ENCODE results near the gene RUNX2. TPM values are rescaled to one million over a fixed set of nuclear protein-coding genes. Genes with fewer than 3 reads are reported as not detected.

Gene RUNX2
- total and polyA plus RNA-seq, 4 donors = 1.8 to 6.7 (median 3.2) TPM

- Histone ChIP-seq H3K27ac (ENCODE audit: low read depth in 1 of 2, low read length in 1 of 2) (no peak overlapping the region), H3K9ac (ENCODE audit: insufficient read depth in 1 of 2, low read length in 2 of 2) (no peak overlapping the region), H3K27me3 (ENCODE audit: control insufficient read depth in 3 of 3, insufficient read depth in 3 of 3, low read length in 2 of 3) (no peaks in the 10 kb centered on the region), H3K4me3 (no peak overlapping the region), H3K4me1 (ENCODE audit: control insufficient read depth in 5 of 5, insufficient read depth in 5 of 5, low read length in 5 of 5) (no peaks in the 10 kb centered on the region), H3K9me3 (ENCODE audit: control insufficient read depth in 4 of 4, insufficient read depth in 3 of 4, low read length in 3 of 4) (no peaks in the 10 kb centered on the region), H3K36me3 (ENCODE audit: control insufficient read depth in 4 of 4, insufficient read depth in 4 of 4, low read length in 4 of 4) (no peaks in the 10 kb centered on the region)
- WGBS, 2 donors = 89 to 95% methylated on average over 1 of the region's 1 CpG
- no peak for DNase-seq
- no peak for ATAC-seq (ENCODE audit: insufficient read depth, low FRiP score)
- TF ChIP-seq CTCF (IDR thresholded peaks at IDR 0.05; ENCODE audit: control extremely low read depth, extremely low read depth) = no peak
Observed at GRCh38 chr6:45300736-45301135, 27.4 kb upstream of the RUNX2 start.

GRCh38 chr6:45301348-45302142 is 26.6 kb upstream of the RUNX2 start:
- DNase-seq (no peak), ATAC-seq (ENCODE audit: insufficient read depth, low FRiP score) (no peak)
- Histone ChIP-seq H3K27me3 (ENCODE audit: control insufficient read depth in 3 of 3, insufficient read depth in 3 of 3, low read length in 2 of 3) (no peaks in the 10 kb centered on the region), H3K4me3 (no peak overlapping the region), H3K9me3 (ENCODE audit: control insufficient read depth in 4 of 4, insufficient read depth in 3 of 4, low read length in 3 of 4) (no peaks in the 10 kb centered on the region), H3K36me3 (ENCODE audit: control insufficient read depth in 4 of 4, insufficient read depth in 4 of 4, low read length in 4 of 4) (no peaks in the 10 kb centered on the region), H3K27ac (ENCODE audit: low read depth in 1 of 2, low read length in 1 of 2) (no peak overlapping the region), H3K4me1 (ENCODE audit: control insufficient read depth in 5 of 5, insufficient read depth in 5 of 5, low read length in 5 of 5) (no peaks in the 10 kb centered on the region), H3K9ac (ENCODE audit: insufficient read depth in 1 of 2, low read length in 2 of 2) (no peak overlapping the region)
- TF ChIP-seq CTCF (IDR thresholded peaks at IDR 0.05; ENCODE audit: control extremely low read depth, extremely low read depth) = no peak
- WGBS, 2 donors = 65 to 66% methylated on average over 3 of the region's 3 CpGs

- H3K36me3 ChIP-seq (ENCODE audit: control insufficient read depth in 4 of 4, insufficient read depth in 4 of 4, low read length in 4 of 4) = no peaks in the 10 kb centered on the region
- peaks cover 0 to 2% (median 0%) of the 10 kb centered on the region in 4 donors for H3K9me3 ChIP-seq (ENCODE audit: control insufficient read depth in 4 of 4, insufficient read depth in 3 of 4, low read length in 3 of 4)
- no peaks in the 10 kb centered on the region for H3K27me3 ChIP-seq (ENCODE audit: control insufficient read depth in 3 of 3, insufficient read depth in 3 of 3, low read length in 2 of 3)
- TF ChIP-seq CTCF (IDR thresholded peaks at IDR 0.05; ENCODE audit: control extremely low read depth, extremely low read depth) = no peak
- no peak overlapping the region for H3K4me3 ChIP-seq
- no peaks in the 10 kb centered on the region for H3K4me1 ChIP-seq (ENCODE audit: control insufficient read depth in 5 of 5, insufficient read depth in 5 of 5, low read length in 5 of 5)
- no peak for ATAC-seq (ENCODE audit: insufficient read depth, low FRiP score)
- no peak overlapping the region for H3K9ac ChIP-seq (ENCODE audit: insufficient read depth in 1 of 2, low read length in 2 of 2)
- DNase-seq = no peak
- 96 to 99% methylated on average over 3 of the region's 3 CpGs for WGBS, 2 donors
- no peak overlapping the region for H3K27ac ChIP-seq (ENCODE audit: low read depth in 1 of 2, low read length in 1 of 2)
Observed at GRCh38 chr6:45302832-45303231, 25.3 kb upstream of the RUNX2 start.

Data from lung (tissue), 12 donors.